Activated CD8-positive, alpha-beta memory T cell treated with anti-CD3 and anti-CD28 coated beads, Interleukin-2, amount 50 U/mL, for 24 hours (primary cell): Measurements from ENCODE around the gene CSNK1D.
"Not testable (repeated sequence)": the region's sequence is repeated elsewhere in the genome, so short reads cannot be mapped to it uniquely, and the experiment has no call there.

Experiments used
- DNase-seq: peaks from one replicate; pipeline ENCODE4 v3.0.0-alpha.2; 2020; ENCODE audit errors: extremely low read depth

CSNK1D gene

GRCh38 chr17:82274134-82275020 lies 877 bp upstream of the CSNK1D start:
- DNase-seq, result no peak

- no peak for DNase-seq
Observed at GRCh38 chr17:82272495-82273326, 789 bp downstream of the CSNK1D start.

- no peak for DNase-seq
Observed at GRCh38 chr17:82271401-82271800, 2.1 kb downstream of the CSNK1D start.

- no peak for DNase-seq
Observed at GRCh38 chr17:82270651-82271050, 2.8 kb downstream of the CSNK1D start.

- DNase-seq, result no peak
Observed at GRCh38 chr17:82269882-82270500, 3.5 kb downstream of the CSNK1D start.

- no peak for DNase-seq
Observed at GRCh38 chr17:82269138-82269881, 4.2 kb downstream of the CSNK1D start.

- DNase-seq, result no peak
Observed at GRCh38 chr17:82267575-82268379, 5.7 kb downstream of the CSNK1D start.

GRCh38 chr17:82266142-82266541 lies 7.4 kb downstream of the CSNK1D start:
- no peak for DNase-seq

- DNase-seq, result no peak
Observed at GRCh38 chr17:82263641-82264040, 9.9 kb downstream of the CSNK1D start.

- no peak for DNase-seq
Observed at GRCh38 chr17:82262344-82262743, 11.2 kb downstream of the CSNK1D start.

- DNase-seq, result not testable (repeated sequence)
Observed at GRCh38 chr17:82259972-82260961, 13.2 kb downstream of the CSNK1D start.

GRCh38 chr17:82258555-82258954 lies 14.9 kb downstream of the CSNK1D start:
- no peak for DNase-seq

GRCh38 chr17:82257473-82257872 lies 16.0 kb downstream of the CSNK1D start:
- peak; percentile 45 for DNase-seq

- no peak for DNase-seq
Observed at GRCh38 chr17:82256242-82256885, 17.1 kb downstream of the CSNK1D start.

- DNase-seq, result no peak
Observed at GRCh38 chr17:82255402-82255972, 18.0 kb downstream of the CSNK1D start.

- not testable (repeated sequence) for DNase-seq
Observed at GRCh38 chr17:82254746-82255145, 18.8 kb downstream of the CSNK1D start.

- DNase-seq, result not testable (repeated sequence)
Observed at GRCh38 chr17:82254096-82254495, 19.4 kb downstream of the CSNK1D start.

- no peak for DNase-seq
Observed at GRCh38 chr17:82253179-82253544, 20.3 kb downstream of the CSNK1D start.
